ENCODE results near the gene AIFM2.

AIFM2 gene

DNA sequence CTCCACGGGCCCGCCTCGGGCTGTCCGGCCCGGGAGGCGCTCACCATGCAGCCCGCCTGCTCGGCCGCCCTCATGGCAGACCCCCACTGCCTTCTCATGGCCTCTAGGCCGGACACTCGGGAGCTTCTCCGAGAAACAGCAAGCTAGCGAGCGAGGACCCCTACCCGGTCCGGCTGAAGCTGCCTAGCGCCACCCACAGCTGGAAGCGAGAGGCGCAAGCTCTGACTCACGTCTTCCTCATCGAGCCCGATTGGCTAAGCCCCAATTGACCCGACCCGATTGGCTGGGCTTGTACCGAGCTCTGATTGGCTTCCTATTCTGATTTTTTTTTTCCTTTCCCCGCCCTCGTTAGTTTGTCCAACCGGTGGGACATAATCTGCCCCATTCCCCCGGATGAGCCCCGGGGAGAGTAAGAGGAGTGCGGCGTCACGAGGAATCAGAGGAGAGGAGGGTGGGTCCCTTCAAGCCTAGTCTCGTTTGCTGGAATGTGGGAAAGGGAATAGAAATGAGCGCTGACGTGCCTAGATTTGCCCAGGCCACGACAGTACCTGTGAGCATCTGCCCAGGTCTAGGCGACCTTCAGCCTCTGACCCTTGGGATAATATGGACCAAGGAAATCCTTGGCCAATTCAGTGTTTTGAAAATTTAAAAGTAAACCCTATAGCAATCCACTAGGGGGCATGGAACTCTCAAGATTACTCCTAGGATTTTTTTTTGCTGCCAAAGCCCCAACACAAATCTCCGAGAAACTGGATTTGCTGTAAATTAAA lies 14.0 kb upstream of the AIFM2 start, which contains the start of gene TYSND1:
TYSND1 (minus strand) TSS at position 212 of the 770 bp plus-strand sequence; CDS start at position 98, 114 bp downstream.
- H3K4me1 ChIP-seq (ENCODE audit: insufficient read depth, insufficient read length) = peaks cover 4% of the 10 kb centered on the region
- no peaks in the 10 kb centered on the region for H3K9me3 ChIP-seq (ENCODE audit: insufficient read depth, low read length)
- peak within 1 kb of the TSS; percentile 85 for H3K9ac ChIP-seq (ENCODE audit: insufficient read length, low read depth)
- H3K36me3 ChIP-seq (ENCODE audit: insufficient read depth, insufficient read length, low read length) = peaks cover 36% of the 10 kb centered on the region
- TF ChIP-seq SUZ12 (IDR thresholded peaks at IDR 0.05; ENCODE audit: extremely low read depth, insufficient read depth, insufficient read length) = no peak
- no peak for TF ChIP-seq YY1 (IDR thresholded peaks at IDR 0.05; ENCODE audit: insufficient read depth, insufficient read length)
- TF ChIP-seq ZNF274 (IDR thresholded peaks at IDR 0.05; ENCODE audit: low read depth, low read length) = no peak
- peak within 1 kb of the TSS; percentile 62 for H3K4me3 ChIP-seq (ENCODE audit: insufficient read length, low read depth)
- H3K27me3 ChIP-seq (ENCODE audit: insufficient read depth, insufficient read length) = no peaks in the 10 kb centered on the region
- DNase-seq (ENCODE audit: low read depth, low spot score) = peak; percentile 94

DNA sequence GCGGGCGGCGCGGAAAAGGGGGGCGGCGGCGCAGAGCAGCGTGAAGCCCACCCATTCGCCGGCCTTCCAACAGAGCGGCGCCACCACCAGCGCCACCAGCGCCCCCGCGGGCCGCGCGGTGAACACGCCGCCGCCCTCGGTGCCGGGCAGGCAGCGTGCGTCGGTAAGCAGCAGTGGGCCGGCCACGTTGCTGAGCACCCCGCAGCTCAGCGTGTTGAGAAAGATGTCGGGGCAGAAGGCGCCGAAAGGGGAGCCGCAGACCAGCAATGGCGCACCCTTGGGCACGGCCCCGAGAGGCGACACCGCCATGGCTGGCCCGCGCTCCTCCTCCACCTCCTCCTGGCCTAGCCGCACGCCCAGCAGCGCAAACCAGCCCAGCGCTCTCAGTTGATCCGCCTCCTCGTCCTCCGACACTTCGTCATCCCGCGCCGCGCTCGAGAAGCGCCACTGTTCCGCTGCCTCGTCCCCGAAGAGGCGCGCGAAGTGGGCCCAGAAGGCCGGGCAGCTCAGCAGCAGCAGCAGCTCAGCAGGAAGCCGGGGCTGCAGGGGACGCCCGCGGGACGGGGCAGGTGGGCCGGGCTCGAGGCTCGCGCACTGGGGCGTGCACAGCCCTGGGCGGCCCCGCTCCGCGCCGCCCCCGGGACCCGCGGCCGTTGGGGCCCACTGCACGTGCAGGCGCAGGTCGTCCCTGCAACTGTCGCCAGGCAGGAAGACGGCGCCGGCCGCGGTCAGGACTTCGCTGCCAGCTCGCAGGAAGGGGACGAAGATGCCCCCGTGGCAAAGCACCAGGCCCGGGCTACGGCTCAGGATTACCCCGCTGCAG lies 13.3 kb upstream of the AIFM2 start:
- TF ChIP-seq ZNF274 (IDR thresholded peaks at IDR 0.05; ENCODE audit: low read depth, low read length) (no peak), YY1 (IDR thresholded peaks at IDR 0.05; ENCODE audit: insufficient read depth, insufficient read length) (no peak), SUZ12 (IDR thresholded peaks at IDR 0.05; ENCODE audit: extremely low read depth, insufficient read depth, insufficient read length) (no peak)
- Histone ChIP-seq H3K4me3 (ENCODE audit: insufficient read length, low read depth) (peak overlapping the region; percentile 62), H3K27me3 (ENCODE audit: insufficient read depth, insufficient read length) (no peaks in the 10 kb centered on the region), H3K36me3 (ENCODE audit: insufficient read depth, insufficient read length, low read length) (peaks cover 28% of the 10 kb centered on the region), H3K9ac (ENCODE audit: insufficient read length, low read depth) (peak overlapping the region; percentile 85), H3K4me1 (ENCODE audit: insufficient read depth, insufficient read length) (peaks cover 4% of the 10 kb centered on the region), H3K9me3 (ENCODE audit: insufficient read depth, low read length) (no peaks in the 10 kb centered on the region)
- no peak for DNase-seq (ENCODE audit: low read depth, low spot score)

DNA sequence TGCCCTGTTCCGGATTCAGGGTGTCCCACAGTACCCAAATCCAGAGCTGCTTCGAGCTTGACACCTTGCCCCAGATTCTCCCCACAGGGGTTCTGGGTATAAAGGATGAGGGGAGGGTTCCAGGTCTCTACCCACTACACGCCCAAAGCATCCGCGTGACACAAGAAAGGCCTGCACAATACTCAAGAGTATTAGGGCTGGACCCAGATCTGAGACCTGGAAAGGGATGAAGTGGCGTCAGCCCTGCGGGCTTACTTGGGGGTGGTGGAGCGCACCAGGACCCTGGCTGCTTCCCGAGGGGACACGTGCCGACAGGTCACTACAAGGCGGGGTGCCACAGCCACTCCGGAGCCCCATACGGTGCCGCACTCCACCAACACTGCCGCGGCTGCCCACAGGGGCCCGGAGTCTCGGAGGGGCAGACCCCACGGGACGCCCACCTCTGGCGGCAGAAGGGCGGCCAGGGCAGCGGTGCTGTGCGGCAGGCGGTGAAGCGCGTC lies 12.6 kb upstream of the AIFM2 start:
- peaks cover 22% of the 10 kb centered on the region for H3K36me3 ChIP-seq (ENCODE audit: insufficient read depth, insufficient read length, low read length)
- H3K4me1 ChIP-seq (ENCODE audit: insufficient read depth, insufficient read length) = peaks cover 4% of the 10 kb centered on the region
- H3K9ac ChIP-seq (ENCODE audit: insufficient read length, low read depth) = peak overlapping the region; percentile 85
- H3K9me3 ChIP-seq (ENCODE audit: insufficient read depth, low read length) = no peaks in the 10 kb centered on the region
- H3K4me3 ChIP-seq (ENCODE audit: insufficient read length, low read depth) = peak overlapping the region; percentile 62
- DNase-seq (ENCODE audit: low read depth, low spot score) = no peak
- no peaks in the 10 kb centered on the region for H3K27me3 ChIP-seq (ENCODE audit: insufficient read depth, insufficient read length)
- no peak for TF ChIP-seq YY1 (IDR thresholded peaks at IDR 0.05; ENCODE audit: insufficient read depth, insufficient read length)
- TF ChIP-seq SUZ12 (IDR thresholded peaks at IDR 0.05; ENCODE audit: extremely low read depth, insufficient read depth, insufficient read length) = no peak
- no peak for TF ChIP-seq ZNF274 (IDR thresholded peaks at IDR 0.05; ENCODE audit: low read depth, low read length)

GRCh38 chr10:70144372-70145110 lies 11.9 kb upstream of the AIFM2 start:
- Histone ChIP-seq H3K4me3 (ENCODE audit: insufficient read length, low read depth) (peak overlapping the region; percentile 62), H3K4me1 (ENCODE audit: insufficient read depth, insufficient read length) (peaks cover 4% of the 10 kb centered on the region), H3K36me3 (ENCODE audit: insufficient read depth, insufficient read length, low read length) (peaks cover 17% of the 10 kb centered on the region), H3K9ac (ENCODE audit: insufficient read length, low read depth) (peak overlapping the region; percentile 85), H3K9me3 (ENCODE audit: insufficient read depth, low read length) (no peaks in the 10 kb centered on the region), H3K27me3 (ENCODE audit: insufficient read depth, insufficient read length) (no peaks in the 10 kb centered on the region)
- no peak for DNase-seq (ENCODE audit: low read depth, low spot score)
- TF ChIP-seq ZNF274 (IDR thresholded peaks at IDR 0.05; ENCODE audit: low read depth, low read length) = no peak

- DNase-seq (ENCODE audit: low read depth, low spot score) = no peak
- no peaks in the 10 kb centered on the region for H3K27me3 ChIP-seq (ENCODE audit: insufficient read depth, insufficient read length)
- H3K36me3 ChIP-seq (ENCODE audit: insufficient read depth, insufficient read length, low read length) = peaks cover 9% of the 10 kb centered on the region
- H3K4me1 ChIP-seq (ENCODE audit: insufficient read depth, insufficient read length) = peaks cover 4% of the 10 kb centered on the region
- TF ChIP-seq ZNF274 (IDR thresholded peaks at IDR 0.05; ENCODE audit: low read depth, low read length) = no peak
- TF ChIP-seq YY1 (IDR thresholded peaks at IDR 0.05; ENCODE audit: insufficient read depth, insufficient read length) = no peak
- TF ChIP-seq SUZ12 (IDR thresholded peaks at IDR 0.05; ENCODE audit: extremely low read depth, insufficient read depth, insufficient read length) = no peak
- H3K9me3 ChIP-seq (ENCODE audit: insufficient read depth, low read length) = no peaks in the 10 kb centered on the region
- H3K4me3 ChIP-seq (ENCODE audit: insufficient read length, low read depth) = no peak overlapping the region
- no peak overlapping the region for H3K9ac ChIP-seq (ENCODE audit: insufficient read length, low read depth)
These were observed 9.9 kb upstream of the AIFM2 start for GRCh38 chr10:70142555-70142954.

DNA sequence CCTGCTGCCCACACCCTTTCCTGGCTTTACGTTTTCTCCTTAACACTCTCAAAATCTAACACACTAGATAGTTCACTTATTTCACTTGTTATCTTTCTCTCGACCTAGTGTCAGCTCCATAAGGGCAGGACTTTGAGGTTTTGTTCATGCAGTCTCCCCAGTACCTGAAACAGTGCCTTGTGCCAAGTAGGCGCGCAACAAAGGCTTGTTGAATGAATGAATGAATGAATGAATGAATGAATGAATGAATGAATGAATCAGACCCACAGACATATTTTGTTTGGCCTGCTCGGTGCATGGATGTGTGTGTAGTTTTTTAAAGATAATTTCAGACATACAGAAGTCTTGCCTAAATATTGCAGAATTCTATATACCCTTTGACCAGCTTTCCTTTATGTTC lies 7.7 kb upstream of the AIFM2 start:
- Histone ChIP-seq H3K36me3 (ENCODE audit: insufficient read depth, insufficient read length, low read length) (peaks cover 9% of the 10 kb centered on the region), H3K9me3 (ENCODE audit: insufficient read depth, low read length) (no peaks in the 10 kb centered on the region), H3K9ac (ENCODE audit: insufficient read length, low read depth) (no peak overlapping the region), H3K27me3 (ENCODE audit: insufficient read depth, insufficient read length) (no peaks in the 10 kb centered on the region), H3K4me3 (ENCODE audit: insufficient read length, low read depth) (no peak overlapping the region), H3K4me1 (ENCODE audit: insufficient read depth, insufficient read length) (peaks cover 4% of the 10 kb centered on the region)
- DNase-seq (ENCODE audit: low read depth, low spot score) = no peak
- TF ChIP-seq ZNF274 (IDR thresholded peaks at IDR 0.05; ENCODE audit: low read depth, low read length) (no peak), YY1 (IDR thresholded peaks at IDR 0.05; ENCODE audit: insufficient read depth, insufficient read length) (no peak), SUZ12 (IDR thresholded peaks at IDR 0.05; ENCODE audit: extremely low read depth, insufficient read depth, insufficient read length) (no peak)
